HG03060 (cell line): ENCODE data around the gene PDE3A.

Source experiments
- ATAC-seq: cut with Tn5 transposase; IDR thresholded peaks from one replicate; pipeline ENCODE4 v1.9.1; 2021; ENCODE audit warnings: low read depth, moderate number of reproducible peaks; ENCODE audit not compliant: unreplicated experiment

Gene PDE3A

DNA sequence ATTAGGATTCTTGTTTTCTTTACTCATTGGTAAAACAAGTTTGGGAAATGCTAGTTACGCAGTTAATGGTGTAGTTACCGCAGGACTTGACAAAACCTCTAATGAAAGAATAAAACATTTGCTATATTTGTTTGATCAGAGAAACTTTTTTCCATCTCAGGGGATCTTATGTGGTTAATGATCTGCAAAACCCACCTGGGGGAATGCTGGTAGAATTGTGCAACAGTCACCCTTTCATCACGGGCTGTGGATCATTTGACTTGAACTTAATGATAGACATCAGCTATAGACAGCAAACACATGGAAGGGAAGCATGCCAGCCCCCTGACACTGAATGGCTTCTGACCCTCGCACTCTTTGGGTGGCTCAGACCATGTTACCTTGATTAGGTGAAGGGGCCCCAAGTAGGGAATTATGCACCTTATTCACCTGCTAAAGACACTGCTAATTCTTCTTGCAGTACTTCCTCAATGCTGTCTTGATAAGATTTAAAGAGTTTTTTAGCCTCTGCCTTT, 84.2 kb downstream of the PDE3A start:
- ATAC-seq = no peak

- no peak for ATAC-seq
Observed at GRCh38 chr12:20453756-20454310, 85.5 kb downstream of the PDE3A start.

DNA sequence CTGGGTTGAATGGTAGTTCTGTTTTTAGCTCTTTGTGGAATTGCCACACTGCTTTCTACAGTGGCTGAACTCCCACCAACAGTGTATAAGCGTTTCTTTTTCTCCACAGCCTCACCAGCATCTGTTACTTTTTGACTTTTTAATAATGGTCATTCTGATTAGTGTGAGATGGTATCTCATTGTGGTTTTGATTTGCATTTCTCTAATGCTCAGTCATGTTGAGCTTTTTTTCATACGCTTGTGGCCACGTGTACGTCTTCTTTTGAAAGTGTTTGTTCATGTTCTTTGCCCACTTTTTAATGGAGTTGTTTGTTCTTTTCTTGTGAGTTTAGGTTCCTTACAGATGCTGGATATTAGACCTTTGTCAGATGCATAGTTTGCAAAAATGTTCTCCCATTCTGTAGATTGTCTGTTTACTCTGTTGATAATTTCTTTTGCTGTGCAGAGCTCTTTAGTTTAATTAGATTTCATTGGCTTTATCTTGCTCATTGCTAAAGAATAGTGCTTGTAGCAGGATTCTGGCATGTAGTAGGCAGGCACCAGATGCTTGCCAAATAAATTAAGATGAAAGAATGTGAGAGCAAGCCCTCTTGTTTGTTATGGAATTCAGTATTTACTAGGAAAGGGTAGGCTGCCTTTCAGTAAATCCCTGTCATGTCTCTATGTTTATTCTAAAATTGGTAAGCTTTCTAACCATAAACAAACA, 86.8 kb downstream of the PDE3A start:
- ATAC-seq = no peak

DNA sequence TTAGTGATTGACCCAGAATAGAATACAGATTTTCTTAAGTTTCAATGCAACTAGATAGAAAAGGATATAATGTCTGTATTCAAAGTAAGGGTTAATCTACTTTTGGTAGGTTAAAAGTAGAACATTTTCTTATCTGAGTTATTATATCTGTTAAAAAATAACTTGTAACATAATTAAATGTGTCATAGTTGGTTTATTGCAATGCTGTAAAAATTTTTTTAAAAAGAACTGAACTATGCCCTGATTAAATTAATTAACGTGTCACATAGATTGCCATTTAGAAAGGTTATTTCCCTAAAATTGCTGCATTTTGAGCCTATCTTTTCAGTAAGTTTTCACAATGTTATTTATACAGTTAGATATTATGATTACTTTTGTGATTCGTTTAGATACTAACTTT, 89.2 kb downstream of the PDE3A start:
- ATAC-seq = no peak

DNA sequence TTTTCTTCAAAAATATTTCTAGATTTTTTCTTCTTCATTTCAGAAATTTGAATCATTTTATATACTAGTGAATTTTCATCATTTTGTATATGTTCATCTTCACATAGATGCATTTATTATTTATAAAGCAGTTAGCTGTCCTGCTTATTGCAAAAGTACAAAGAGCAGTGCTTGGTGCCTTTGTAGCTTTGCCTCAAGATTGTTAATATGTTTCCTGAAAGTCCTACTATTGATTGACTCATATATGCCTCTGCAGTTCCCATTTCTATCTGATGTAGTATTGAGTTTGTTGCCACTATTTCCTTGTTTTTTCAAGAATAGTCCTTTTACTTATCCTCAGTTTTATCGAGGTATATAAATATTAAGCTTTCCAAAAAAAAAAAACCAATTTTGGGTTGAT, 89.7 kb downstream of the PDE3A start:
- ATAC-seq = no peak

GRCh38 chr12:20459920-20460319, 91.6 kb downstream of the PDE3A start:
- no peak for ATAC-seq

GRCh38 chr12:20460956-20461355, 92.6 kb downstream of the PDE3A start:
- ATAC-seq = no peak

DNA sequence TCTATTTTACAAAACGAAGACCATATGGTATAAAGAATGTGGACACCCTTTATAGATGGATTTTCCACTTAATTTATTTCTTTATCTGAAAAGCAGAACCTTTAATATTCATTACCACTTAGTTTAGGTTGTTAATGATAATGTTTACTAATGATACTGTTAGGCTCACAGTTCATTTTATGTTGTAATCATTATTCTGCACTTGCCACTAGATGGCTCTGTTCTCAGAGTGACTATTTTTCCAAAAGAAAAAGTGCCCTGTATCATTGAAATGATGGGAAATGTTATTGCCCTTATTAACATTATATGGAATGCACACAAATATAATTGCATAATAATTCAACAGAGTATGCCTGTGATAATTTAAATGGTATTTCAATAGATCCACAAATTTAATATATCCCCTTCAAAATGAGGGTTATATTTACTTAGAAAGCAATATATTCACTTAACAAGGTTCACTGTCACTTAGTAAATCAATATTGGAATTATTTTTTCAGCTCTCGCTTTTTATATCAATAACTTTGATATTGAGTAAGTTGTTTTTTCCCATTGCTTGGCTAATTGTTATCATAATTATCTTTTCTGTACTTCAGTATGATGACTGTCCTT, 95.7 kb downstream of the PDE3A start:
- no peak for ATAC-seq

DNA sequence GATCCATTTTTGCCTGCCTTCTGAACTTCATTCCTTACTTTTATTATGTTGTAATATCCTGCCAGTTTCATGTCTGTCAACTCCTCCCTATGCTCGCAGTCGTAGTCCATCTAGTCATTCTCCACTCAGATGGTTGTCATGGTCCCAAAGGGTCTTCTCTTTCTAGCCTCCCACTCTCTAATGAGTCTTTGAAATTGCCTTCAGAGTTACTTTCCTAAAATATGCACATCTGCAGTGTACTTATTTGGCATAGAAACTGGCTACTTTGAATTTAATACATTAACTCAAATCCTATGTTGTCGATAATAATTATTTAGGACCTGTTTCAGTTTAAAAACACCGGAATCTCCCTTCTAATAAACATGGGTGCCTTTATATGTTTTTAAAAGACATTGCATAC, 101.0 kb downstream of the PDE3A start:
- ATAC-seq = no peak

GRCh38 chr12:20469756-20470155, 101.4 kb downstream of the PDE3A start:
- ATAC-seq = no peak

GRCh38 chr12:20472102-20472782, 103.9 kb downstream of the PDE3A start:
- ATAC-seq = no peak

GRCh38 chr12:20473133-20473532, 104.8 kb downstream of the PDE3A start:
- ATAC-seq = no peak

GRCh38 chr12:20474016-20474415, 105.7 kb downstream of the PDE3A start:
- ATAC-seq = no peak

- no peak for ATAC-seq
Observed at GRCh38 chr12:20474443-20474842, 106.1 kb downstream of the PDE3A start.

- ATAC-seq = no peak
Observed at GRCh38 chr12:20475542-20475941, 107.2 kb downstream of the PDE3A start.

- no peak for ATAC-seq
Observed at GRCh38 chr12:20476551-20476950, 108.2 kb downstream of the PDE3A start.

GRCh38 chr12:20477255-20477654, 108.9 kb downstream of the PDE3A start:
- no peak for ATAC-seq

GRCh38 chr12:20477672-20478071, 109.3 kb downstream of the PDE3A start:
- no peak for ATAC-seq

GRCh38 chr12:20482491-20483054, 114.2 kb downstream of the PDE3A start:
- ATAC-seq = no peak

DNA sequence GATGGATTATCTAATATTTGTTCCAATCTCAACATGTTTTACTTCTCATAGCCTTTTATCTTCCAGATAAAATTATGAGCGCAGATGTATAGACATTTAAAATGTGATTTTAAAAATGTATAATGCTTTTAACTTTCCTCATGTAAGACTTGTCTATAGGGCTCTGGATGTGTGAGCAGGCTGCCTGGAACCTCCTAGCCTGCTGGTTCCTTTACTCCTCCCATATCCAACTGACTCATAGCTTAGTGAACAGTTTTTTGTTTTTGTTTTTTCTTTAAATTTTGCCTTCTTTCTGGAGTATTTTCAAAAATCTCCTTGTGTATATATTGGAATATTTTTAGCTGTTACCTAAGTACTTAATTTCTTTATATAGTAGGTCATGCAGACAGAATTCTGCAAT, 115.4 kb downstream of the PDE3A start:
- no peak for ATAC-seq

- ATAC-seq = no peak
Observed at GRCh38 chr12:20486233-20486632, 117.9 kb downstream of the PDE3A start.
